AML-193 (cell line): ENCODE results near the gene SCN1A.

Experiments
- DNase-seq, 2 experiments: peaks; one replicate each; lab custom pipeline; 2025; lab: John Stamatoyannopoulos, UW

SCN1A gene

DNA sequence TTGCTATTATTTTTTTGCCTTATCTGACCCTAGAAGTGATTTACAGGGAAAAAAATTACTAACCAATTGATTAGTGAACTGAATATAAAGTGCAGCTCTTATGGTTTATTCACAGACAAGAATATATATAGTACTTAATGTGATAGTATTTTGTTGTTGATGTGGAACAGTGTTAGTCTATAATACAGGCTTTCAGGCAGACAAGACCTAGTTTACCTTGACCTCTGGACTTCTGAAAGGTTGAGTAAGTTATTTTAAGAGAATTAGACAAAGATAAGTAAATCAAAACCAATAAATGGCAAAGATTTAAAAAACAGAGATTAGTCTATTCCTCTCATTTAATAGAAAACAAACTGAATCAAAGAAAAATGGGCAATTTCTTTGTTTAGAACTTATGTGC is 46.0 kb downstream of the SCN1A start:
- DNase-seq, result no peak

GRCh38 chr2:166081131-166081632 is 46.6 kb downstream of the SCN1A start:
- no peak for DNase-seq

- no peak for DNase-seq
These were observed 53.4 kb downstream of the SCN1A start for GRCh38 chr2:166074430-166074829.

DNA sequence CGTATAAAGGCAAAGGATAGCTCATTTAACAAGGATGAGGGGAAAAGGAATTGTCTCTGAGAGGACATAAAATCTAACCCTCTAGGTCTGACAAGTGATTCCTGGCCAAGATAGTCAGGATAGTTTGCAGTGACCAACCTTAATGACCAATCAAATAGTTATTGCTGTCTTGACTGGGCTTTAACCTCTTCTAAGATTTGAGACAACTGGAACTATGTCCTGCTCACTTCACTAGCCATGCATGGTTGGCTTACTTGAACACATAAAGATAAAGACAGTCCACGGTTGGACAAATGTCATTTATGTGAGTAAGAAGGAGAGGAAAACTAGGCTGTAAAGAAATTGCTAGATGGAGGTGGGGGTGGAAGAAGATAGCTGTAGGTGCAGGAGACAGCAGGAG is 53.8 kb downstream of the SCN1A start:
- no peak for DNase-seq

DNA sequence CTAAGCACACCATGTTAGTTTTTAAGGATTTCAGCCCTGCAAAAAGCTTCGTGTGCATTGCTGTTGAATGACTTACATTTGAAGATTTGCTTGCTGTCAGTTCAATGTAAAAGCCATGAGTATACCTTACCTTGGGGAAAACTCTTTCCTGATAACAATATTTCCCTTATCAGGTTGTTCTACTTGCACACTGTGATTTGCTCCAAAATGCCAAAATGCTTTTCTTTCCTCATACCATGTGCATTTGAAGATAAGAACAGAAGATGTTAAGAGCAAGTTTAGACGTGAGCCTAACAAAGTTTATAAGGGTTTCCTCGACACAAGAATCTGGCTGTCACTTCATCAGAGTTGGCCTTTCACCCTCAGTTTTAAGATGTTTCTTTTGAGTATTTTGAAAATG is 57.6 kb downstream of the SCN1A start:
- no peak for DNase-seq

- no peak for DNase-seq
These were observed 58.8 kb downstream of the SCN1A start for GRCh38 chr2:166068981-166069380.

DNA sequence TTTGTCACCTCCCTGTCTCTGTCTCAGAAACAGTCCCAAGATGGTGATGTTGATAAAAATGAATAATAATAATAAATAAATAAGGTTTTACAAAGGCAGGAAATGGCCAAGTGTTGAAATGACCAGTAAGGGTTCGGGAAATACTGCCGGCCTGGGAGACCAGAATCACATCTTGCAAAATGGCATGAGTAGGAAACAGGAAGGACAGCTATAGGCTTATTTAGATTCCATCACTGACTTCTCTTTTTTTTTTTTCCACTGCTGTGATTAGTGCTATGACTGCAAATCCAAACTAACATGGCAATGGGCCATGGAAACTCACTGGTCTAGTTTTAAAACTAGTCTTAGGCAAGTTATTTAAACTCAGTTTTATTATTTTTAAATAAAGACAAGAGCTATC is 60.6 kb downstream of the SCN1A start:
- no peak for DNase-seq

DNA sequence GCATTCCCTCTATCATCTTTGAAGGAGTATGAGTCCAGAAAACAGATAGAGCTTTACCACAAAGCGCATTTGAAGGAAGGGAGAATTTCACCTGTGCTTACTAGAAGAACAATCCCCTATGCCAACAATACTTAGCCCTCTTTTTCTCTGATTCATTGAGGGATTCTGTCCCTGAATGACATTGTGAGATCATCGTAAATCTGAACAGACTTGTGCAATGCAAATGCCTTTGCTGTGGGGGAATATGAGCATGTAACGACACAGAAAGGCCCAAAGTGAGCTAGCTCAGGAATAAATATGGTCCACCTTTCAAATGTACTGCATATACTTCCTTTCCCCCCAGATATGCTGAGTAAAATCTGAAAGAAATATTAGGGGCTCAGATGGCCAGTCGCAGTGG is 67.6 kb downstream of the SCN1A start:
- DNase-seq, result no peak

GRCh38 chr2:166057370-166058164 is 70.3 kb downstream of the SCN1A start:
- DNase-seq, result peak; percentile 27 to 48

GRCh38 chr2:166044853-166045483 is 82.9 kb downstream of the SCN1A start:
- no peak for DNase-seq

DNA sequence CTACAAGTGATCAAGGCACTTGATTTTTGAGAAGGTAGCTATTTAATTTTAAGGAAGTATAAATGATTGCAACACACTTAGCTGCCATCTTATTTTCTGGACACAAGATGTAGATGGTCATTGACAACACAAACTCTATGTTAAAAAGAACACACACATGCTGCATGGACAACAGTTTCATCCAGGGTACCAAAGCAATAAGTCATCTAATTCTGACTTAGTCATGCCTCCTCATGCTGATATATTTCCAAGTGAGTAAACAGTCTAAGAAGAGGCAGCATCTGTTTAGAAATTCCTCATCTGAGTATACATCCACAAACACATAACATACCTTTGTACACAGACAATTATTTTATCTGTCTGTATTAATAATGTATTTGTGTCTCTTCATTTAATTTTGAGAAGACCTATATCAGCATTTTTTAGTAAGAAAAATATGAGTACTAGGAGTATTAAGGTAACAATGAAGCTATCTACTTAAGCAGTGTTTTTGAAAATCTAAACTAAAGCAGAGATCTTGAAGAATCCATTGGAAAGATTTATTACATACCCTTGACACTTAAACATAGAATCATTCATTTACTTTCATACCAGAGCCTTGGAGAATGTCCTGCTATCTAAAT is 84.9 kb downstream of the SCN1A start:
- DNase-seq, result no peak

GRCh38 chr2:166042356-166042755 is 85.5 kb downstream of the SCN1A start:
- no peak for DNase-seq

GRCh38 chr2:166041613-166042012 is 86.2 kb downstream of the SCN1A start:
- no peak for DNase-seq

- DNase-seq, result no peak
These were observed 95.5 kb downstream of the SCN1A start for GRCh38 chr2:166032361-166032760.

DNA sequence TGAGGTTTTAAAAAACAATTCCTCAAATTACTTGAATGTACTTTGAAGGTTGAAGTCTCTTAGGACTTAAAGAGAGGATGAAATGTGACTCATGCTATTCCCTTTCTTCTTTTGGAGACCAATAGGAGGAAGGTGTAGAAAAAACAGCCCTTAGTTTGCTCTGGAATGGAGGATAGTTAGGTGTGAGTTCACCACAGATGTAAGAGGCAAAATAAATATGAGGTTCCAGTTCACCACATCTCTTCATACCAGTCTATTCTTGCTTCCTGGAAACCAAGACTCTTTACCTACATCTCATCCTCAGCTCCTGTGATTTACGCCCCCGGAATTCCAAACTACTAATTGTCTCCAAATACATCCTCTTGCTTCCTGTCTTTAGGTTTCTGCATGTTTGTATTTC is 96.8 kb downstream of the SCN1A start:
- DNase-seq, result no peak

- no peak for DNase-seq
These were observed 102.5 kb downstream of the SCN1A start for GRCh38 chr2:166025313-166025712.

DNA sequence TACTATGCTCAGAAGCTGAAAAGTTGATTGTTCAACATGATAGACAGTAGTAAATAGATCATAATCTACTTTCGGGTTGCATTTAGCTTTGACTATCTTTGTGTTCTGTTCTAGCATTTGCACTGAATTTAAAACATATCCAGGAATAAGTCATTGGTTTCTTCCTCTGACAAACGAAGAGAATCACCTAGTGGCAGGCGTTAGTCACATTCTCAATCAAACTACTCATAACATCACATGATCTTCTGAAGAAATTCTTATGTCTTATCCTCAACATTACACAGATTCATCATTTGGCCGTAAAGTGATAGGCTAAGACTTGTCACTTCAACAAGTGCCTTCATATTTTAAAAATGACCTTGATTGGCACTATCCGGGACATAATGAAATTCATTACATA is 110.6 kb downstream of the SCN1A start:
- DNase-seq, result no peak

DNA sequence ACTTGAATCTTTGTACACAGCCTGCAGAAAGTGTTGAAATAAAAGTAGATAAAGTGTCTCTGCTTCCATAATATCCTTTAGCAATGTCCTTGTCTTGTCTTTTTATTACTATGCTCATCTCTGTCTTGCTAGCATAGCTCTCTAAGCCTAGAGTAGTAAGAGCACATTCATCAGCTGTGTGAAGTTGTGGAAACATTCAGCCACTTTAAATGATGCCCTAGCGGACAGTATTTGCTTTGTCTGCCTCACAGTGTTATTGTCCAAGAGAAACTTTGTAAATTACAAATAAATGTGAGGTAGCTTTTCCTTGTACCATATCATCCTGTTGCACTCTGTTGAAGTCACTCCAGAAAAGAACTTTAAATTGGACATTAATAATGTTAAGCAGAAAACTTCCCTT is 113.9 kb downstream of the SCN1A start:
- DNase-seq, result no peak

GRCh38 chr2:166011660-166012059 is 116.2 kb downstream of the SCN1A start:
- DNase-seq, result no peak

- no peak for DNase-seq
These were observed 127.4 kb downstream of the SCN1A start for GRCh38 chr2:166000401-166000800.

DNA sequence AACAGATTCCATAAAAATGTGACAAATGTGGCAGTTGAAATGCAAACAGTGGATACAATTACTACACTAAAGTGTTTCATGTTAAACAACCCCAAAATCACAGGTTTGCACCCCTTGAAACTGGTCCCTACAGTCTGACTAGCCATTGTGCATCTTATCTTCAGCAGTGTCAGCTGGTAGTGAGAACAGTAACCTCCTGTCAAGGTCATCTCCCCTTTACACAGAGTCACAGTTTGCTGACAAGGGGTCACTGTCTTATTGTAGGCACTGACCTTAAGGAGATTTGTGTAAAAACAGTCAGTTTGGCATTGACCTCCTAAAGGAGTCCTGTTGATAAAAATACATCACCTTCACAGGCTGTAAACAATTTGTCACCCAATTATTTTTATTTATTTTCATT is 137.0 kb downstream of the SCN1A start:
- DNase-seq, result no peak

GRCh38 chr2:165989851-165990250 is 138.0 kb downstream of the SCN1A start:
- no peak for DNase-seq

GRCh38 chr2:165985120-165985519 is 142.7 kb downstream of the SCN1A start:
- DNase-seq, result no peak
